SK-N-SH treated with all-trans-retinoic acid at 6 μM for 48 hours (cell line): ENCODE results near the gene GPR68.
"Not testable (repeated sequence)": the region's sequence is repeated elsewhere in the genome, so short reads cannot be mapped to it uniquely, and the experiment has no call there.

ENCODE experiments used
- ATAC-seq: fragments of 200-7000 bp; cut with Tn5 transposase; 3 replicates; pipeline ENCODE4 v1.9.1; 2020; ENCODE audit warnings: mild to moderate bottlenecking, moderate library complexity
- CSDC2 ChIP-seq: fragments of 250-450 bp; sonication (Bioruptor Pico); IDR thresholded peaks from 2 replicates; pipeline ENCODE4 v1.5.0; 2020; ENCODE audit warnings: mild to moderate bottlenecking, moderate library complexity
- ESRRG ChIP-seq: fragments of 250-450 bp; sonication (Bioruptor Pico); IDR thresholded peaks from 2 replicates; pipeline ENCODE4 v1.6.1; 2021; ENCODE audit warnings: mild to moderate bottlenecking
- GLIS3 ChIP-seq: fragments of 250-450 bp; sonication (Bioruptor Pico); IDR thresholded peaks from 2 replicates; pipeline ENCODE4 v1.5.0; 2020; ENCODE audit warnings: mild to moderate bottlenecking, moderate library complexity
- ISL1 ChIP-seq: fragments of 250-450 bp; sonication (Bioruptor Pico); IDR thresholded peaks from 2 replicates; pipeline ENCODE4 v2.1.2; 2022; ENCODE audit warnings: mild to moderate bottlenecking, moderate library complexity
- PPARA ChIP-seq: fragments of 250-450 bp; sonication (Bioruptor Pico); IDR thresholded peaks from 2 replicates; pipeline ENCODE4 v1.5.0; 2020; ENCODE audit warnings: mild to moderate bottlenecking, borderline replicate concordance
- SNAI2 ChIP-seq: fragments of 250-450 bp; sonication (Bioruptor Pico); IDR thresholded peaks from 2 replicates; pipeline ENCODE4 v1.5.0; 2020; ENCODE audit warnings: mild to moderate bottlenecking, moderate library complexity
- TCF4 ChIP-seq: fragments of 250-450 bp; sonication (Bioruptor Pico); IDR thresholded peaks from 2 replicates; pipeline ENCODE4 v1.8.0; 2021; ENCODE audit warnings: mild to moderate bottlenecking, moderate library complexity, borderline replicate concordance
- TOX ChIP-seq: fragments of 250-450 bp; sonication (Bioruptor Pico); IDR thresholded peaks from 2 replicates; pipeline ENCODE4 v1.8.0; 2021; ENCODE audit warnings: mild to moderate bottlenecking, moderate library complexity, borderline replicate concordance
- ZC3H10 ChIP-seq: fragments of 250-450 bp; sonication (Bioruptor Pico); IDR thresholded peaks from 2 replicates; pipeline ENCODE4 v1.5.1; 2021; ENCODE audit warnings: mild to moderate bottlenecking, moderate library complexity
- ZFP3 ChIP-seq: fragments of 250-450 bp; sonication (Bioruptor Pico); IDR thresholded peaks from 2 replicates; pipeline ENCODE4 v1.5.0; 2020; ENCODE audit warnings: mild to moderate bottlenecking, moderate library complexity
- ZFP30 ChIP-seq: fragments of 450-650 bp; formaldehyde crosslinking; IDR thresholded peaks from 2 replicates; pipeline ENCODE4 v1.5.0; 2022; ENCODE audit warnings: mild to moderate bottlenecking, moderate library complexity
- ZNF565 ChIP-seq: fragments of 450-650 bp; formaldehyde crosslinking; conservative IDR thresholded peaks from 2 replicates; pipeline ENCODE4 v1.5.0; 2020; ENCODE audit warnings: low read depth, mild to moderate bottlenecking, moderate library complexity
- ZNF70 ChIP-seq: fragments of 450-650 bp; formaldehyde crosslinking; IDR thresholded peaks from 2 replicates; pipeline ENCODE4 v1.5.0; 2020; ENCODE audit warnings: mild to moderate bottlenecking, moderate library complexity
- ZNF8 ChIP-seq: fragments of 450-650 bp; formaldehyde crosslinking; IDR thresholded peaks from 2 replicates; pipeline ENCODE4 v1.5.0; 2020; ENCODE audit warnings: mild to moderate bottlenecking, moderate library complexity
- TF ChIP-seq, protein P1 (sequence below): fragments of 250-450 bp; sonication (Bioruptor Pico); IDR thresholded peaks from 2 replicates; pipeline ENCODE4 v1.8.0; 2020; ENCODE audit warnings: mild to moderate bottlenecking, moderate library complexity, borderline replicate concordance
- TF ChIP-seq, protein P2 (sequence below): fragments of 250-450 bp; sonication (Bioruptor Pico); IDR thresholded peaks from 2 replicates; pipeline ENCODE4 v1.5.0; 2020; ENCODE audit warnings: mild to moderate bottlenecking, moderate library complexity
- TF ChIP-seq, protein P3 (sequence below): fragments of 250-450 bp; sonication (Bioruptor Pico); IDR thresholded peaks from 2 replicates; pipeline ENCODE4 v1.5.1; 2021; ENCODE audit warnings: mild to moderate bottlenecking, moderate library complexity

Gene GPR68

DNA sequence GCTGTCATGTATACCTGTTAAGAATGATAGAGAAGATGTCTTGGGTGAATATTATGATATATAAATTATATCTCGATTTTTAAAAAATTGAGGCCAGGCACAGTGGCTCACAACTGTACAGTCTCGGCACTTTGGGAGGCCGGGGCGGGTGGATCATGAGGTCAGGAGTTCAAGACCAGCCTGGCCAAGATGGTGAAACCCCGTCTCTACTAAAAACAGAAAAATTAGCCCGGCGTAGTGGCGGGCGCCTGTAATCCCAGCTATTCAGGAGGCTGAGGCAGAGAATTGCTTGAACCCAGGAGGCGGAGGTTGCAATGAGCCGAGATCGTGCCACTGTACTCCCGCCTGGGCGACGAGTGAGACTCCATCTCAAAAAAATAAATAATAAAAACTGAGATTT, 21.8 kb upstream of the GPR68 start:
- not testable (repeated sequence) for ATAC-seq

GRCh38 chr14:91265404-91265803, 20.9 kb upstream of the GPR68 start:
- no peak for TF ChIP-seq PPARA (CRISPR knock-in tag)
- TF ChIP-seq ZFP3 (CRISPR knock-in tag), result no peak
- TF ChIP-seq, protein P1, sequence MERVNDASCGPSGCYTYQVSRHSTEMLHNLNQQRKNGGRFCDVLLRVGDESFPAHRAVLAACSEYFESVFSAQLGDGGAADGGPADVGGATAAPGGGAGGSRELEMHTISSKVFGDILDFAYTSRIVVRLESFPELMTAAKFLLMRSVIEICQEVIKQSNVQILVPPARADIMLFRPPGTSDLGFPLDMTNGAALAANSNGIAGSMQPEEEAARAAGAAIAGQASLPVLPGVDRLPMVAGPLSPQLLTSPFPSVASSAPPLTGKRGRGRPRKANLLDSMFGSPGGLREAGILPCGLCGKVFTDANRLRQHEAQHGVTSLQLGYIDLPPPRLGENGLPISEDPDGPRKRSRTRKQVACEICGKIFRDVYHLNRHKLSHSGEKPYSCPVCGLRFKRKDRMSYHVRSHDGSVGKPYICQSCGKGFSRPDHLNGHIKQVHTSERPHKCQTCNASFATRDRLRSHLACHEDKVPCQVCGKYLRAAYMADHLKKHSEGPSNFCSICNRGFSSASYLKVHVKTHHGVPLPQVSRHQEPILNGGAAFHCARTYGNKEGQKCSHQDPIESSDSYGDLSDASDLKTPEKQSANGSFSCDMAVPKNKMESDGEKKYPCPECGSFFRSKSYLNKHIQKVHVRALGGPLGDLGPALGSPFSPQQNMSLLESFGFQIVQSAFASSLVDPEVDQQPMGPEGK (CRISPR knock-in tag), result no peak
- TF ChIP-seq CSDC2 (CRISPR knock-in tag), result no peak
- no peak for TF ChIP-seq TCF4 (CRISPR knock-in tag)
- TF ChIP-seq SNAI2 (CRISPR knock-in tag), result no peak
- TF ChIP-seq, protein P2, sequence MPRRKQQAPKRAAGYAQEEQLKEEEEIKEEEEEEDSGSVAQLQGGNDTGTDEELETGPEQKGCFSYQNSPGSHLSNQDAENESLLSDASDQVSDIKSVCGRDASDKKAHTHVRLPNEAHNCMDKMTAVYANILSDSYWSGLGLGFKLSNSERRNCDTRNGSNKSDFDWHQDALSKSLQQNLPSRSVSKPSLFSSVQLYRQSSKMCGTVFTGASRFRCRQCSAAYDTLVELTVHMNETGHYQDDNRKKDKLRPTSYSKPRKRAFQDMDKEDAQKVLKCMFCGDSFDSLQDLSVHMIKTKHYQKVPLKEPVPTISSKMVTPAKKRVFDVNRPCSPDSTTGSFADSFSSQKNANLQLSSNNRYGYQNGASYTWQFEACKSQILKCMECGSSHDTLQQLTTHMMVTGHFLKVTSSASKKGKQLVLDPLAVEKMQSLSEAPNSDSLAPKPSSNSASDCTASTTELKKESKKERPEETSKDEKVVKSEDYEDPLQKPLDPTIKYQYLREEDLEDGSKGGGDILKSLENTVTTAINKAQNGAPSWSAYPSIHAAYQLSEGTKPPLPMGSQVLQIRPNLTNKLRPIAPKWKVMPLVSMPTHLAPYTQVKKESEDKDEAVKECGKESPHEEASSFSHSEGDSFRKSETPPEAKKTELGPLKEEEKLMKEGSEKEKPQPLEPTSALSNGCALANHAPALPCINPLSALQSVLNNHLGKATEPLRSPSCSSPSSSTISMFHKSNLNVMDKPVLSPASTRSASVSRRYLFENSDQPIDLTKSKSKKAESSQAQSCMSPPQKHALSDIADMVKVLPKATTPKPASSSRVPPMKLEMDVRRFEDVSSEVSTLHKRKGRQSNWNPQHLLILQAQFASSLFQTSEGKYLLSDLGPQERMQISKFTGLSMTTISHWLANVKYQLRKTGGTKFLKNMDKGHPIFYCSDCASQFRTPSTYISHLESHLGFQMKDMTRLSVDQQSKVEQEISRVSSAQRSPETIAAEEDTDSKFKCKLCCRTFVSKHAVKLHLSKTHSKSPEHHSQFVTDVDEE (CRISPR knock-in tag), result no peak
- no peak for ATAC-seq

DNA sequence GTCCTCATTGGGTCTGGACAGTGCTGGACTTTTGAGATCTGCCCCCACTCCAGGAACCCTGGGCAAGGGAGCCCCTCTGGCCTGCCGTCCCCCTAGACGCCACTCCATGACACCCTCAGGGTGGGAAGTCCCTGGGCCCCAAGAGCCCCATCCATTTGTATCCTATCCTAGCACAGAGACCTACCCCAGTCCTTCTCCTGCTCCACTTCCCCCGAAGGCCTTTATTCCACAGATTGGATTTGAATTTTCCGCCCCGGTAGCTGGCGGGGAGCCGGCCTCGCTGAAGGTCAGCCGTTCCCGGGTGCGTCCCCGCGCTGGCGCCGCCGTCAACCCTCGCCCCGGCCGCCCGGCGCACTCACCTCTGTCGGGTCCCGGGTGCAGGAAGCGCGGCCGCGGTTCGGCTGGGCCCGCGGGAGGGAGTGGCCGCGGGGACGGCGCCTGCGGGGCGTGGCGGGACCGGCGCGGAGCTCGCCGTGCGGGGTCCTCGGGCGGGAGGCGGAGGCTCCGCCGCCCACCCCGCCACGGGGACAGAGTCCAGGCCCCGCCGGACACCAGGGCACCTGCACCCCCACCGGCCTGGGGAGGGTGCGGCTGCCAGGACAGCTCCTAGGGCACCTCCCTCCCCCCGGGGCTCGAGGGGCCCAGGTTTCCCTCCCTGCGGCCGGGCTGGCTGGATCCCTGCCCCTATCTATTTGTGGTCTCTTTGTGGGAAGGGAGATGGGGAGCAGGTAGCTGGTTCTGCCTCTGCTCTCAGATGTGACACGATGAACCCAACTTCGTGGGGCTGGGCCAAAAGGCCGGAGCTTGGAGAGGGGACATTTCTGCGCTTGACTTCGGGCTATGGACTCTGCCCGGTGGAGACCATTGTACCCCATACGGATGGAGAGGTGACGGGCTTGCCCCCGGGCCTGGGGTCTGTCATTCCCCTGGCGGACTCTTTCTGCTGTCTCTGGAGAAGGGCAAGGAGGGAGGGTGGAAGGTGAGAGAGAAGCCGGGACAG, 19.9 kb upstream of the GPR68 start:
- TF ChIP-seq, protein P3, sequence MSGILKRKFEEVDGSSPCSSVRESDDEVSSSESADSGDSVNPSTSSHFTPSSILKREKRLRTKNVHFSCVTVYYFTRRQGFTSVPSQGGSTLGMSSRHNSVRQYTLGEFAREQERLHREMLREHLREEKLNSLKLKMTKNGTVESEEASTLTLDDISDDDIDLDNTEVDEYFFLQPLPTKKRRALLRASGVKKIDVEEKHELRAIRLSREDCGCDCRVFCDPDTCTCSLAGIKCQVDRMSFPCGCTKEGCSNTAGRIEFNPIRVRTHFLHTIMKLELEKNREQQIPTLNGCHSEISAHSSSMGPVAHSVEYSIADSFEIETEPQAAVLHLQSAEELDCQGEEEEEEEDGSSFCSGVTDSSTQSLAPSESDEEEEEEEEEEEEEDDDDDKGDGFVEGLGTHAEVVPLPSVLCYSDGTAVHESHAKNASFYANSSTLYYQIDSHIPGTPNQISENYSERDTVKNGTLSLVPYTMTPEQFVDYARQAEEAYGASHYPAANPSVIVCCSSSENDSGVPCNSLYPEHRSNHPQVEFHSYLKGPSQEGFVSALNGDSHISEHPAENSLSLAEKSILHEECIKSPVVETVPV (CRISPR knock-in tag), result no peak
- TF ChIP-seq TCF4 (CRISPR knock-in tag), result no peak
- TF ChIP-seq, protein P2 (CRISPR knock-in tag), result no peak
- no peak for ATAC-seq

DNA sequence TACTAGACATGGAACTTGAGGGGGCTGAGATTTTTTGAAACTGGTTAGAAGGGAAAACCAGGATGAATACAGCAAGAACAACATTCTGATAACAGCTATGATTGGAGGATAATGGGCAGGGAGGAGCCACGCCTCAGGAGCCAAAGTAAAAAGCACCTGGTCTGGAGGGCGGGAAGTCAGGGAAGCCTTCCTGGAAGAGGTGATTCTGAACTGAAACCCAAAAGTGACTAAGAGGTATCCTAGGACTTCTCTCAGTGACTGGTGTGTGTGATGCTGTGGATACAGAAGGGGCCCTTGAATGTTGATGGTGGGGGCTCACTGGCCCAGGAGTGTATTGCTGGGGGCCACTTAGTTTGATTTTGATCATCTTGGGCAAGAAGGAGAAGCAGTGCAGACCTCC, 18.8 kb upstream of the GPR68 start:
- TF ChIP-seq ZNF8 (CRISPR knock-in tag), result no peak
- no peak for ATAC-seq

DNA sequence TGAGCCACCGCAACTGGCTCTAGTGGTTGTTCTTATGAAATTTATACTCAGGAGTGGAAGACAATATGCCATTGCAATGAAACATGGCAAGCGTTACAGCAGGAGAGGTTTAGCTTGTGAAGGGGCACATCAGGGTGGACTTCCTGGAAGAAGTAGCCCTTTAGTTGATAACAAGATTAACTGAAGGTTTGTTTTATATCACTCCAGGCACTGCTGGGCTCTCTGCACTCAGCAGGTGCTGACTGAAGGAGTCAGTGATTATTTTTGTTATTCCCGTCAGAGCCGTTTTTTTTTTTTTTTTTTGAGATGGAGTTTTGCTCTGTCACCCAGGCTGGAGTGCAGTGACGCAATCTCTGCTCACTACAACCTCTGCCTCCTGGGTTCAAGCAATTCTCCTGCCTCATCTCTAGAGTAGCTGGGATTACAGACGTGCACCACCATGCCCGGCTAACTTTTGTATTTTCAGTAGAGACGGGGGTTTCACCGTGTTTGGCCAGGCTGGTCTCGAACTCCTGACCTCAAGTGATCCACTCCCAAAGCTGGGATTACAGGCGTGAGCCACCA, 17.6 kb upstream of the GPR68 start:
- TF ChIP-seq, protein P3 (CRISPR knock-in tag), result no peak
- TF ChIP-seq ZFP30 (CRISPR knock-in tag), result no peak
- TF ChIP-seq ZNF70, result no peak
- TF ChIP-seq ESRRG (CRISPR knock-in tag), result no peak
- TF ChIP-seq TOX (CRISPR knock-in tag), result no peak
- TF ChIP-seq ISL1 (CRISPR knock-in tag), result no peak
- TF ChIP-seq ZC3H10 (CRISPR knock-in tag), result no peak
- no peak for TF ChIP-seq ZNF565 (CRISPR knock-in tag)
- no peak for TF ChIP-seq GLIS3 (CRISPR knock-in tag)
- ATAC-seq, result no peak
